DOHH2 (cell line): ENCODE measurements around the gene ARL16.

Experiments
- H3F3A ChIP-seq: fragments of 200-600 bp; sonication (generic), shearing (Covaris generic); 2 replicates; pipeline ENCODE4 v1.6.0; 2016; ENCODE audit warnings: antibody characterized with exemption, mild to moderate bottlenecking; ENCODE audit not compliant: control insufficient read depth, insufficient read depth
- H3K27ac ChIP-seq: fragments of 200-600 bp; sonication (generic); 2 replicates; pipeline ENCODE4 v1.5.1; 2014; ENCODE audit warnings: low read depth, mild to moderate bottlenecking, low read length, moderate library complexity
- H3K27me3 ChIP-seq: fragments of 200-600 bp; sonication (generic); 2 replicates; pipeline ENCODE4 v1.6.1; 2014; ENCODE audit warnings: mild to moderate bottlenecking, low read length, mixed read lengths; ENCODE audit not compliant: control insufficient read depth
- H3K36me3 ChIP-seq: fragments of 200-600 bp; sonication (generic); 2 replicates; pipeline ENCODE4 v1.6.1; 2014; ENCODE audit warnings: mild to moderate bottlenecking, low read length, moderate library complexity, mixed read lengths; ENCODE audit not compliant: control insufficient read depth
- H3K4me1 ChIP-seq: fragments of 200-600 bp; sonication (generic); 2 replicates; pipeline ENCODE4 v1.6.1; 2014; ENCODE audit warnings: mild to moderate bottlenecking, low read length, mixed read lengths; ENCODE audit not compliant: control insufficient read depth
- H3K4me2 ChIP-seq: fragments of 200-600 bp; sonication (generic); 2 replicates; pipeline ENCODE4 v1.6.0; 2014; ENCODE audit warnings: mild to moderate bottlenecking, low read length, moderate library complexity
- H3K4me3 ChIP-seq: fragments of 200-600 bp; sonication (generic); 2 replicates; pipeline ENCODE4 v1.5.1; 2014; ENCODE audit warnings: mild to moderate bottlenecking, low read length, mixed read lengths
- H3K79me2 ChIP-seq: fragments of 200-600 bp; sonication (generic); 2 replicates; pipeline ENCODE4 v1.6.1; 2014; ENCODE audit warnings: mild to moderate bottlenecking, low read length, mixed read lengths; ENCODE audit not compliant: control insufficient read depth
- H3K9me2 ChIP-seq: fragments of 200-600 bp; sonication (generic); replicated peaks from 2 replicates; pipeline ENCODE4 v1.6.1; 2014; ENCODE audit warnings: mild to moderate bottlenecking, low read length, mixed read lengths; ENCODE audit not compliant: control insufficient read depth
- H3K9me3 ChIP-seq: fragments of 200-600 bp; sonication (generic); 2 replicates; pipeline ENCODE4 v1.6.1; 2014; ENCODE audit warnings: antibody characterized with exemption, low read length, mixed read lengths; ENCODE audit not compliant: control insufficient read depth, insufficient read depth
- H4K20me1 ChIP-seq: fragments of 200-600 bp; sonication (generic); 2 replicates; pipeline ENCODE4 v1.6.0; 2014; ENCODE audit warnings: low read depth, mild to moderate bottlenecking, antibody characterized with exemption, low read length, moderate library complexity; ENCODE audit not compliant: control insufficient read depth, insufficient read depth
- CTCF ChIP-seq: fragments of 200-600 bp; sonication (generic); IDR thresholded peaks from one replicate; pipeline ENCODE4 v1.5.1; 2014; ENCODE audit warnings: antibody characterized with exemption, mild to moderate bottlenecking, low read depth, low read length; ENCODE audit not compliant: poor library complexity, severe bottlenecking
- EZH2phosphoT487 ChIP-seq: fragments of 200-600 bp; sonication (generic); IDR thresholded peaks from 2 replicates; pipeline ENCODE4 v1.6.1; 2017; ENCODE audit warnings: borderline replicate concordance, mild to moderate bottlenecking, antibody characterized with exemption, low read length, moderate library complexity, mixed read lengths

ARL16 gene

GRCh38 chr17:81662002-81662401 is 21.6 kb downstream of the ARL16 start:
- peaks cover 34% of the 10 kb centered on the region for H3K4me1 ChIP-seq
- H3K9me3 ChIP-seq: no peaks in the 10 kb centered on the region
- H3F3A ChIP-seq: peaks cover 16% of the 10 kb centered on the region
- H3K27me3 ChIP-seq: no peaks in the 10 kb centered on the region
- no peak overlapping the region for H3K4me3 ChIP-seq
- peaks cover 28% of the 10 kb centered on the region for H3K36me3 ChIP-seq
- no peaks in the 10 kb centered on the region for H4K20me1 ChIP-seq
- TF ChIP-seq CTCF: no peak
- peaks cover 23% of the 10 kb centered on the region for H3K79me2 ChIP-seq
- no peak overlapping the region for H3K4me2 ChIP-seq
- no peaks in the 10 kb centered on the region for H3K9me2 ChIP-seq
- H3K27ac ChIP-seq: no peak overlapping the region

DNA sequence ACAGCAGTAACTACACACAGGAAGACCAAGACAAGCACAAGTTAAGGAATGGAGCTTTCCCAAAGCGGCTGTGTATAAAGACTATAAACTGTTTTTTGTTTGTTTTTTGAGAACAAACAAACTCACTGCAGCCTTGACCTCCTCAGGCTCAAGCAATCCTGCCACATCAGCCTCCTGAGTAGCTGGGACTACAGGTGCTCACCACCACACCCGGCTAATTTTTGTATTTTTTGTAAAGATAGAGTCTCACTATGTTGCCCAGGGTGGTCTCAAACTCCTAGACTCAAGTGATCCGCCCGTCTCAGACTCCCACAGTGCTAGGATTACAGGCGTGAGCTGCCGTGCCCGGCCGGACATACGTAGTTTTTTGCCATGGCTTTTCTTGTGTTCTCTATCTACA is 23.2 kb downstream of the ARL16 start:
- peaks cover 8% of the 10 kb centered on the region for H3K79me2 ChIP-seq
- H4K20me1 ChIP-seq: no peaks in the 10 kb centered on the region
- H3K9me3 ChIP-seq: no peaks in the 10 kb centered on the region
- H3K9me2 ChIP-seq: no peaks in the 10 kb centered on the region
- no peak overlapping the region for H3K4me2 ChIP-seq
- peaks cover 14% of the 10 kb centered on the region for H3K36me3 ChIP-seq
- peaks cover 16% of the 10 kb centered on the region for H3F3A ChIP-seq
- no peak overlapping the region for H3K4me3 ChIP-seq
- no peak overlapping the region for H3K27ac ChIP-seq
- H3K27me3 ChIP-seq: no peaks in the 10 kb centered on the region
- no peak for TF ChIP-seq CTCF
- TF ChIP-seq EZH2phosphoT487: no peak
- H3K4me1 ChIP-seq: peaks cover 35% of the 10 kb centered on the region

- Histone ChIP-seq H3K9me2 (no peaks in the 10 kb centered on the region), H4K20me1 (no peaks in the 10 kb centered on the region), H3K27ac (no peak overlapping the region), H3K36me3 (peaks cover 1% of the 10 kb centered on the region), H3K79me2 (no peaks in the 10 kb centered on the region), H3K4me2 (peak overlapping the region; percentile 14; the same call in 1 of the 2 replicates), H3K4me3 (no peak overlapping the region), H3K9me3 (no peaks in the 10 kb centered on the region), H3K4me1 (peaks cover 28% of the 10 kb centered on the region), H3K27me3 (no peaks in the 10 kb centered on the region), H3F3A (peaks cover 11% of the 10 kb centered on the region)
- TF ChIP-seq CTCF (no peak), EZH2phosphoT487 (no peak)
Observed at GRCh38 chr17:81659038-81659437, 24.6 kb downstream of the ARL16 start.

DNA sequence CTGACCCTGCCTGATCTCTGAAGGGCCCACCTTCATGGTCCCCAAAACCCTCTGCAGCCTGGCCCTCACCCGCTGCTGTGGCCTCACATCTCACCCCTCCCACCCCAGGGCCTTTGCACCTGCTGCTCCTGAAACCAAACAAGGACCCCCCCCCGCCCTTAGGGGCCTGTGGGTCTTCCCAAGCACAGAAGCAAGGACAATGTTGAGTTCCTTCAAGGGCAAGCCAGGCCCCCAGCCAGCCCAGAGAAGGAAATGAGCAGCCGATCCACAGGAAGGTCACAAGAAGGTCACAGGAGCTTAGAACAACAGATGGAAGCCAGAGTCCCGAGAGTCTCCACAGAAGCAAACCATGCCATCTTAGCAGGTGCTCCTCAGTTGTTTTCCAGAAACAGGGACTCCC is 26.8 kb downstream of the ARL16 start:
- no peak overlapping the region for H3K27ac ChIP-seq
- H3K4me1 ChIP-seq: peaks cover 41% of the 10 kb centered on the region
- no peak overlapping the region for H3K4me3 ChIP-seq
- peak overlapping the region; percentile 8; the same call in 1 of the 2 replicates for H3K4me2 ChIP-seq
- no peaks in the 10 kb centered on the region for H3K9me2 ChIP-seq
- no peaks in the 10 kb centered on the region for H3K36me3 ChIP-seq
- no peaks in the 10 kb centered on the region for H3K27me3 ChIP-seq
- TF ChIP-seq CTCF: no peak
- TF ChIP-seq EZH2phosphoT487: no peak
- H3K79me2 ChIP-seq: no peaks in the 10 kb centered on the region
- H3K9me3 ChIP-seq: no peaks in the 10 kb centered on the region
- no peaks in the 10 kb centered on the region for H4K20me1 ChIP-seq
- H3F3A ChIP-seq: peaks cover 5% of the 10 kb centered on the region
